Kidney tubule cell (primary cell): ENCODE results near the gene MAMLD1.

Source experiments
- DNase-seq: peaks from one replicate; pipeline ENCODE4 v3.0.0-alpha.2; 2018; ENCODE audit warnings: low spot score

MAMLD1 gene

DNA sequence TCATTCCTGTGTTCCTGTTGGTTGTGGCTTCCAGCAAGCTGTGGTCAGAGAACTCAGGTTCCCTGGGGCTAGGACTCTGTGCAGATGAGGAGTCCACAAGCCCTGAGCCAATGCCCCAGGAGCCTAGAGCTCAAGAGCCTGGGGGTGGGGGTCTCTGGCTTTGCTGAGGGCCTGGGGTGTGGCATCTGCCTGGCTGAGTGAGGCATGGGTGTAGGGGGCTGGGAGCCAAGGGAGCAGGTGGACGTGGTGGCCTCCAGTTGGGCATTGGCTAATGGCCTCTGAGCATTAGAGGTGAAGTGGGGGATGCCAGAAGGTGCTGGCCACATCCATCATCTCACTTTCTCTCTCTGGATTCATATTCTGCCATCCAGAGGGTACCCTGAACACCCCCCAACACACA is 5.3 kb upstream of the MAMLD1 start:
- DNase-seq = no peak

- no peak for DNase-seq
Observed at GRCh38 chrX:150358651-150359050, 4.5 kb upstream of the MAMLD1 start.

DNA sequence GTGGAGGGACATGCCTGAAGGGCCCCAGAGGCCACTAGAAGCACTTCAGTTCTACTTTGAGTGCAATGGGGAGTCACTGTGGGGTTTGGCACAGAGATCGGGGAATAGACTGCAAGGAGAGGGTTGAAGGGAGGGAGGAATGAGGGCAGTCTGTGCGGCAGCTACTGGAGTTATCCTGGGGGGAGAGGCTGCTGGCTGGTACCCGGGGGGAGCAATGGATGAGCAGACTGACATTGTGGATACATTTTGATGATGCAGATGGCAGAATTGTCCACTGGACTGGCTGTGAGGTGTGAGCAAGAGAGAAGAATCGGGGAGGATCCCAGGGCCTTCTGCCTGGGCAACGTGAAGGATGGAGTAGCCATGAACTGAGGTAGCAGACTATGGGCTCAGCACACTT is 2.8 kb upstream of the MAMLD1 start:
- DNase-seq = no peak

- DNase-seq = peak; percentile 62
Observed at GRCh38 chrX:150361070-150361776, 1.9 kb upstream of the MAMLD1 start.

- peak; percentile 50 for DNase-seq
Observed at GRCh38 chrX:150361777-150362351, 1.3 kb upstream of the MAMLD1 start.

GRCh38 chrX:150363561-150364346 is 637 bp downstream of the MAMLD1 start:
- DNase-seq = peak; percentile 50

GRCh38 chrX:150364347-150365050 is 1.4 kb downstream of the MAMLD1 start:
- DNase-seq = peak; percentile 25

GRCh38 chrX:150365051-150365989 is 2.2 kb downstream of the MAMLD1 start:
- peak; percentile 73 for DNase-seq

GRCh38 chrX:150365990-150366911 is 3.1 kb downstream of the MAMLD1 start:
- DNase-seq = peak; percentile 54

- DNase-seq = peak; percentile 89
Observed at GRCh38 chrX:150366951-150367545, 3.9 kb downstream of the MAMLD1 start.

DNA sequence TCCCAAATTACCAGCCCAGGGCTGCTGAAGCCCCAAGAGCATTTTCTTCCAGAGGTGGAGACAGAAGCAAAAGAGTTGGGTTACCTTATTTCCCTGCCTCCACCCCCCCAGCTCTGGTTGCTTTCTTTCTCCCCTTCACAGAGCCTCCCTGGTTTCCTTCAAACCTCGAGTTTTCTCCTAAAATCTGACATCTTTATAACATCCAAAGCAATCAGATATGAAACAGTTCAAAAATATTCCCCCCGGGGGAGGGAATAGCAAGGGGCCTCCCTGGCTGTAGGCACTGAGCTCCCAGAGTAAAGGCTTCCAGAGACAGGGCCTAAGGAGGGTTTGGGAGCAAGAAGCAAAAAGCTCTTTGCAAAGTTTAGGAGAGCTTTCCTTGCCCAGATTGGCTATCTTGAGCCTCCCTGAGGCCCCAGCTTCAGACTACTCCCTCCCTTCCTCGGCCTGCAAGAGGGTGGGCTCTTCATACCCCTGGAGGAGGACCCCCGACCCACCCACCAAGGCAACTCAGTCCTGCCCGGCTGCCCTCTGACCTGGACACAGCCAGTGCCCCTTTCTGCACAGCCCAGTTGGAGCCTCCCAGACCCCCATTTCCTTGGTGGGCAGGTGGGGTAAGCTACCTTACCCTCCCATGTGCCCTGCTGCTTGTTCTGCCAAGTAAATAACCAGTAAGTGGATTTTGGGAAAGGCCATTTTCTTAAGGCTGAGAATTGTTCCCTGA is 7.6 kb downstream of the MAMLD1 start:
- DNase-seq = no peak

DNA sequence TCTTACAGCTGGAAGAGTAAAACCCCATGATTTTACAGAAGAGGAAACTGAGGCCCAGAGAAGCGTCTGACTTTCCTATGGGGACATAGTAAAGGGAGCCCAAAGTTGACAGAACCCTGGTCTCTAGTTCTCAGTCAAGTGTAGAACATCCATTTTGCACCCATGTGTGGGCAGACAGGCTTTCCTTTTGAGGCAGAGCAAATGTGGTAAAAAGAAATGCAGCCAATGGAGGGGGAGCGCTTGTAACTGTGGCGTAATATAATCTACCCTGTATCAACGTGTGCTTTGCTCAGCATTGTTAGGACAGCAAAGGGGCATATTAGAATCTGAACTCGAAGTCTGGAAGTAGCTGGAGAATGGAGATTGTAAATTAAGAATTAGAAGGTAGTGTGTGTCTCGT is 8.8 kb downstream of the MAMLD1 start:
- no peak for DNase-seq

DNA sequence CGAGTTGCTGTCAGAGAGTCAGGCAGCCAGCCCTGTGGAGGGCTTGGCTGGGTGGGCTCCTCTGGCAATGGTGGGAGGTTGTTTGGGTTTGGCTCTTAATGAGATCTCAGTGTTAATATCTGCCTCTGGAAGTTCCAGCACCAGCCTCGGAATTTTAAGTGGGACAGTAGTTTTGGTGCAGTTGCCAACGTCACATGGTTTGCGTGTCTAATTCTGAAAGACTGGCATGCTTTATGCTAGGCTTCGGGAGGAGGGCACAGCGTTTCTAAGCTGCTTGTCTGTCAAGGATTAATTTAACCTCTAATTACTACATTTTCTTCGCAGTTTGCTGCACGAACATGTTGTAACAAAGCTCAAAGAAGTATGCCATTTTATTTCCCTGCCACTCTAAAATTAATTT is 9.2 kb downstream of the MAMLD1 start:
- no peak for DNase-seq

DNA sequence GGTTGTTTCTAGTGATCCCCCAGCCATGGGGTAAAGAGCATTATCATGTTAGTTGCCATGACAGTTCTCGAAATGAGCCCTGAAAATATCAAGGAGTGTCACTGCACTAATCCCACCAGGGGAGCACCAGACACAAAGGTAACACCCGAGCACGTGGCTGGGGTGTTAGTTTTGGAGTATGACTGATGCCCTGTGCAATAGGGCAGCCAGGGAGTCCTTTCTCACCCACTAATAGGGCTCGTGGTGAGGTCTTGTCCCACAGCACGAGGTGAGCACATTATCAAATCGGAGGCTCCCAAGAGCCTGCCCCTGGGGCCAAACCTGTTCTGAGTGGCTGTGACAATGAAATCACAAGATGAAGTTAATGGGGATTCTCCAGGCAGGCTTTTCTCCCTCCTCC is 9.6 kb downstream of the MAMLD1 start:
- no peak for DNase-seq

DNA sequence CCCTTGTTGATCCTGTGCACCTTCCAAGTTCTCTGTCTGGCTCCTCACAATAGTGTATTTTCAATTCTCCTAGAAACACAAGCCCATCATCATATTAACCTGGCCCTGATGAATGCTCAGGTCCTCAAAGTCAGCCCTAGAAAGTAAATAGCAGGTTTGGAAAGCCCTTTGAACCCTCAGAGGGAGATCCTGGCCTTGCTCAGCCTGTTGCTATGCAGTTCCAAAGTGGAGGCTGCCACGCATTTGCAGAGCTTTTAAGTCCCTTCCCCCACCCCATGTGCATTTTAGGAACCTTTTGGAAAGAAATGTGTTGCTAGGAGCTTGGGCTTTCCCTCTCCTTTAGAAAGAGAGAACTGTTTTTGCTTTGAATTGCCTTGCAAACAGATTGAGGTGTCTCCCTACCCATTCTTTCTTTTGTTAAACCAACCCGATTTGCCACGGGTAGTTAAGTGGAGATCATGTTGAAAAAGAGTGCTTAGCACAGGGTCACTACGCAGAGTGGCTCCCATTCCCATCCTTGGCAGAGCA is 12.2 kb downstream of the MAMLD1 start:
- DNase-seq = no peak

DNA sequence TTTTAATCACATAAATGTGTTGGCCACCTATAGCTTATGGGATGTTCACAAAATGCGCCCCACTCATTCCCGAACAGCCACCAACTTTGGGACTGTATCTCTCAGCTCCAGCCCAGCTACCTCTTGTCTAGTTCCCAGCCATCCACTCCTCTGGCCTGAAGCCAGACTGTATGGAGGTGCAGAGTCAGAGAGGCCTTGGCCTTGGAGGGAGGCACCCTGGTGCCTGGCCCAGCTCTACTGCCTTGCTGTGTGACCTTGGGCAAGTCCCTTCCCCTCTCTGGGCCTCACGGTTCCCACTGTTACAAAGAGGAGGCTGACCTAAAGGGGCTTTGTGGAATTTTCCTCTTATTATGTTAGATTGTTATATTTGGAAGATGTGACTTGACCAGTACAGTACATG is 13.9 kb downstream of the MAMLD1 start:
- DNase-seq = no peak

DNA sequence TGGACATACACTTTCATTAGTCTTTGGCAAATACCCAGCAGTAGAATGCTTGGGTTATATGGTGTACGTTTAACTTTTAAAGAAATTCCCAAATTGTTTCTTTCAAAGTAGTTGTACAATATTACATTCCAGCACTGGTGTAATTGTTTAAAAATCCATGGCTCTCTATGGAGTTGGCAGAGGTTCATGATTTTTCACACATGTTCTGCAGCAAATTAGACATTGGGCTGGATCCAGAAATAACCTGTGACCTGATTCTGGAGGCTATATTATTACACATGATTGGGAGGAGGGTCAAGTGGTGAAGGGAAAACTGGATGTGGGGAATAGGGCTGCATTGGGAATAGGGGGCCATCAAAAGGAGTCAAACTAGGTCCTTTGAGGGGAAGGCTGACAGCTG is 41.9 kb downstream of the MAMLD1 start:
- DNase-seq = no peak

GRCh38 chrX:150405576-150405975 is 42.5 kb downstream of the MAMLD1 start:
- no peak for DNase-seq

DNA sequence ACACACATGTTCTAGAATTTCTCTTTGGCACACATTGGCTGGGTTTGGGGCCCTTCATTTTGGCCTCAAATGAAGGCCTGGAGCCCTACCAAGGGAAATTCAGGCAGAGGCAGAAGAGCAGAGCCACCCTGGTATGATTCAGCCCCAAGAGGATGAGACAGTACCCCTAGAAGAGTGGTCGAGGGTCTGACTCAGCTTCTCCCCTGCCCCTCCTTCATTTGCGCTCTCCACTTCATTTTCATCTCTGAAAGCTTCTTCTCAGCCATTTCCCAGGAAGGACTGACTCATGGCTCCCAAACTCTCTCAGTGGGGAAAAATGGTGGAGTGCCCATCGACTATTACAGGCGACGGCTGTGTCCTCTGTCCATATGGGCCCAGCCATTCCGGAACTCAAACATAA is 43.5 kb downstream of the MAMLD1 start:
- DNase-seq = no peak
